Mammary epithelial cell (primary cell): Measurements from ENCODE around the gene DLG1.

Experiments
- EZH2 ChIP-seq: IDR thresholded peaks from 2 replicates; pipeline ENCODE4 v1.6.1; 2012; ENCODE audit warnings: low read length, inconsistent platforms, borderline replicate concordance
- TF ChIP-seq, protein P1 (sequence below), 2 donors: IDR thresholded peaks in 1 of 2; conservative IDR thresholded peaks in 1 of 2; 2 replicates each; pipeline ENCODE4 v1.5.1; 2011 to 2012; ENCODE audit warnings: inconsistent platforms in 2 of 2, low read length in 2 of 2, mild to moderate bottlenecking in 2 of 2, control low read depth in 1 of 2, low read depth in 1 of 2; ENCODE audit not compliant: insufficient read depth in 1 of 2; ENCODE audit errors: extremely low read depth in 1 of 2

DNA sequence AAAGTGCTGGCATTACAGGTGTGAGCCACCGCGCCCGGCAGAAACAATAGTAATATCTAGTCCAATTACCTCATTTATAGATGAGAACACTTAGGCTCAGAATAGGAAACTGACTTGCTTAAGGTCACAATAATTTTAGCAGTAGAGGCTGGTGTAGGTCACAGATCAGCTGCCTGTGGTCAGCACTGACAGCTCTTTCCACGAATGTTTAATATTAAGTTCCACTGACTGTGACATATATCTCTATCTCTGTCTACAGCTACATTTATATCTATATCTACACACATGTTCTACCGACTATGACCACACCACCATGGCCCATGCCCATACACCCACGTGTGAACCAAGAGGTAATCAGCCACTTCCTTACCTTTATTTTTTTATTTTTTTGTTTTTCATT lies 40.2 kb upstream of the DLG1 start:
- TF ChIP-seq, protein P1, sequence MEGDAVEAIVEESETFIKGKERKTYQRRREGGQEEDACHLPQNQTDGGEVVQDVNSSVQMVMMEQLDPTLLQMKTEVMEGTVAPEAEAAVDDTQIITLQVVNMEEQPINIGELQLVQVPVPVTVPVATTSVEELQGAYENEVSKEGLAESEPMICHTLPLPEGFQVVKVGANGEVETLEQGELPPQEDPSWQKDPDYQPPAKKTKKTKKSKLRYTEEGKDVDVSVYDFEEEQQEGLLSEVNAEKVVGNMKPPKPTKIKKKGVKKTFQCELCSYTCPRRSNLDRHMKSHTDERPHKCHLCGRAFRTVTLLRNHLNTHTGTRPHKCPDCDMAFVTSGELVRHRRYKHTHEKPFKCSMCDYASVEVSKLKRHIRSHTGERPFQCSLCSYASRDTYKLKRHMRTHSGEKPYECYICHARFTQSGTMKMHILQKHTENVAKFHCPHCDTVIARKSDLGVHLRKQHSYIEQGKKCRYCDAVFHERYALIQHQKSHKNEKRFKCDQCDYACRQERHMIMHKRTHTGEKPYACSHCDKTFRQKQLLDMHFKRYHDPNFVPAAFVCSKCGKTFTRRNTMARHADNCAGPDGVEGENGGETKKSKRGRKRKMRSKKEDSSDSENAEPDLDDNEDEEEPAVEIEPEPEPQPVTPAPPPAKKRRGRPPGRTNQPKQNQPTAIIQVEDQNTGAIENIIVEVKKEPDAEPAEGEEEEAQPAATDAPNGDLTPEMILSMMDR (conservative IDR thresholded peaks at IDR 0.05 in 1 of 2, IDR thresholded peaks at IDR 0.05 in 1 of 2; ENCODE audit: extremely low read depth in 1 of 2, insufficient read depth in 1 of 2, low read depth in 1 of 2, low read length in 2 of 2): no peak
- no peak for TF ChIP-seq EZH2
